IPS DF 19.7 (cell line): Measurements from ENCODE around the gene LMAN2.

ENCODE experiments used
- DNase-seq: peaks from one replicate; pipeline ENCODE4 v3.0.0-alpha.2; 2013; ENCODE audit warnings: low read depth, low spot score

Gene LMAN2

GRCh38 chr5:177327539-177328522 is 23.6 kb downstream of the LMAN2 start:
- DNase-seq, result no peak

- DNase-seq, result no peak
Observed at GRCh38 chr5:177325868-177326381, 25.5 kb downstream of the LMAN2 start.

GRCh38 chr5:177320879-177321278 is 30.6 kb downstream of the LMAN2 start:
- no peak for DNase-seq

GRCh38 chr5:177319913-177320588 is 31.4 kb downstream of the LMAN2 start:
- no peak for DNase-seq

GRCh38 chr5:177317959-177318377 is 33.5 kb downstream of the LMAN2 start:
- no peak for DNase-seq

- DNase-seq, result no peak
Observed at GRCh38 chr5:177316005-177316404, 35.5 kb downstream of the LMAN2 start.

GRCh38 chr5:177315411-177315810 is 36.1 kb downstream of the LMAN2 start:
- DNase-seq, result no peak

- DNase-seq, result no peak
Observed at GRCh38 chr5:177314376-177315342, 36.8 kb downstream of the LMAN2 start.

GRCh38 chr5:177313561-177314259 is 37.8 kb downstream of the LMAN2 start:
- DNase-seq, result no peak

GRCh38 chr5:177312649-177313181 is 38.8 kb downstream of the LMAN2 start:
- no peak for DNase-seq

- no peak for DNase-seq
Observed at GRCh38 chr5:177311723-177312648, 39.5 kb downstream of the LMAN2 start, which contains the start of gene MXD3. MXD3 (minus strand) TSS chr5:177311898; CDS start chr5:177311830, 68 bp downstream.

- no peak for DNase-seq
Observed at GRCh38 chr5:177311392-177311722, 40.1 kb downstream of the LMAN2 start.

- DNase-seq, result no peak
Observed at GRCh38 chr5:177310757-177311391, 40.6 kb downstream of the LMAN2 start.

- no peak for DNase-seq
Observed at GRCh38 chr5:177310332-177310731, 41.1 kb downstream of the LMAN2 start.

GRCh38 chr5:177309351-177310191 is 41.9 kb downstream of the LMAN2 start:
- DNase-seq, result no peak

- no peak for DNase-seq
Observed at GRCh38 chr5:177308740-177309139, 42.7 kb downstream of the LMAN2 start.

- no peak for DNase-seq
Observed at GRCh38 chr5:177307544-177308363, 43.7 kb downstream of the LMAN2 start.
